SK-N-SH treated with all-trans-retinoic acid at 6 μM for 48 hours (cell line): ENCODE data around the gene ZFP2.

Experiments used
- POU6F1 ChIP-seq: fragments of 250-450 bp; sonication (Bioruptor Pico); IDR thresholded peaks from 2 replicates; pipeline ENCODE4 v1.8.0; 2021; ENCODE audit warnings: low read depth, mild to moderate bottlenecking, moderate library complexity, borderline replicate concordance
- TOX ChIP-seq: fragments of 250-450 bp; sonication (Bioruptor Pico); IDR thresholded peaks from 2 replicates; pipeline ENCODE4 v1.8.0; 2021; ENCODE audit warnings: mild to moderate bottlenecking, moderate library complexity, borderline replicate concordance

GRCh38 chr5:178872302-178872701 lies 23.4 kb upstream of the ZFP2 start:
- TF ChIP-seq TOX (no peak), POU6F1 (CRISPR knock-in tag) (no peak)
